Cardiac fibroblast (primary cell): Measurements from ENCODE around the gene ANXA3.
A peak's percentile ranks its signal among the peaks of the same experiment; 100 is the strongest.

Experiments used
- DNase-seq, 2 donors: peaks; one replicate each; pipeline versions ENCODE4 v3.0.0 to v3.0.0-alpha.2; 2010; ENCODE audit warnings: low read depth in 2 of 2
- H3K4me3 ChIP-seq, 2 donors: replicated peaks in 1 of 2; 1 replicate in 1 of 2; 2 replicates in 1 of 2; pipeline ENCODE4 v1.5.1; 2011; ENCODE audit warnings: low read depth in 2 of 2, low read length in 2 of 2, mild to moderate bottlenecking in 2 of 2, moderate library complexity in 1 of 2
- CTCF ChIP-seq: IDR thresholded peaks from one replicate; pipeline ENCODE4 v1.5.1; 2011; ENCODE audit warnings: low read depth, mild to moderate bottlenecking, low read length, inconsistent platforms

The ANXA3 gene

GRCh38 chr4:78560296-78560963 lies 8.9 kb downstream of the ANXA3 start:
- TF ChIP-seq CTCF: no peak
- DNase-seq: peak; percentile 82 to 88
- no peak overlapping the region for H3K4me3 ChIP-seq

- TF ChIP-seq CTCF: no peak
- peak; percentile 39 to 61 for DNase-seq
- no peak overlapping the region for H3K4me3 ChIP-seq
These were observed 10.1 kb downstream of the ANXA3 start for GRCh38 chr4:78561677-78562076.

- no peak for TF ChIP-seq CTCF
- DNase-seq: no peak
These were observed 11.1 kb downstream of the ANXA3 start for GRCh38 chr4:78562687-78563086.

GRCh38 chr4:78565971-78566372 lies 14.4 kb downstream of the ANXA3 start:
- no peak for TF ChIP-seq CTCF
- no peak overlapping the region for H3K4me3 ChIP-seq
- peak; percentile 75 to 77 for DNase-seq

More at GRCh38 chr4:78562687-78563086, 11.1 kb downstream of the ANXA3 start:
- no peak overlapping the region for H3K4me3 ChIP-seq

- H3K4me3 ChIP-seq: no peak overlapping the region
- TF ChIP-seq CTCF: no peak
- DNase-seq: no peak
These were observed 15.4 kb downstream of the ANXA3 start for GRCh38 chr4:78566834-78567499.

GRCh38 chr4:78567500-78568060 lies 16.0 kb downstream of the ANXA3 start:
- no peak for TF ChIP-seq CTCF

More at GRCh38 chr4:78567500-78568060, 16.0 kb downstream of the ANXA3 start:
- no peak overlapping the region for H3K4me3 ChIP-seq
- DNase-seq: no peak
